ENCODE data around the gene CD68.

CD68 gene

GRCh38 chr17:7582396-7583252 is 3.2 kb downstream of the CD68 start:
- Mint-ChIP-seq H3K4me1 (ENCODE audit: low read depth) (peaks cover 52% of the 10 kb centered on the region), H3K9me3 (no peaks in the 10 kb centered on the region), H3K27ac (peak overlapping the region; percentile 100), H3K36me3 (ENCODE audit: low read depth) (peaks cover 57% of the 10 kb centered on the region), H3K27me3 (ENCODE audit: low read depth) (no peaks in the 10 kb centered on the region), H3K4me3 (peak overlapping the region; percentile 98)
- DNase-seq (ENCODE audit: low spot score) = no peak

GRCh38 chr17:7583253-7584109 is 4.0 kb downstream of the CD68 start, which contains the start of gene MPDU1:
MPDU1 (plus strand) TSS chr17:7583852; CDS start chr17:7583863, 11 bp downstream.
- H3K36me3 Mint-ChIP-seq (ENCODE audit: low read depth) = peaks cover 50% of the 10 kb centered on the region
- H3K4me3 Mint-ChIP-seq = peak within 1 kb of the TSS; percentile 98
- no peaks in the 10 kb centered on the region for H3K9me3 Mint-ChIP-seq
- peak within 1 kb of the TSS; percentile 100 for H3K27ac Mint-ChIP-seq
- peaks cover 44% of the 10 kb centered on the region for H3K4me1 Mint-ChIP-seq (ENCODE audit: low read depth)
- H3K27me3 Mint-ChIP-seq (ENCODE audit: low read depth) = no peaks in the 10 kb centered on the region
- peak; percentile 96 for DNase-seq (ENCODE audit: low spot score)

GRCh38 chr17:7586673-7587419 is 7.4 kb downstream of the CD68 start:
- H3K4me3 Mint-ChIP-seq = no peak overlapping the region

GRCh38 chr17:7587420-7588151 is 8.1 kb downstream of the CD68 start:
- no peak overlapping the region for H3K27ac Mint-ChIP-seq
- DNase-seq (ENCODE audit: low spot score) = no peak
- H3K4me3 Mint-ChIP-seq = no peak overlapping the region

More at GRCh38 chr17:7586673-7587419, 7.4 kb downstream of the CD68 start:
- no peak for DNase-seq (ENCODE audit: low spot score)
- no peaks in the 10 kb centered on the region for H3K9me3 Mint-ChIP-seq
- peaks cover 21% of the 10 kb centered on the region for H3K4me1 Mint-ChIP-seq (ENCODE audit: low read depth)
- H3K36me3 Mint-ChIP-seq (ENCODE audit: low read depth) = peaks cover 37% of the 10 kb centered on the region
- no peaks in the 10 kb centered on the region for H3K27me3 Mint-ChIP-seq (ENCODE audit: low read depth)
- H3K27ac Mint-ChIP-seq = no peak overlapping the region

GRCh38 chr17:7588553-7589203 is 9.2 kb downstream of the CD68 start:
- Mint-ChIP-seq H3K27me3 (ENCODE audit: low read depth) (no peaks in the 10 kb centered on the region), H3K4me1 (ENCODE audit: low read depth) (peaks cover 15% of the 10 kb centered on the region), H3K27ac (no peak overlapping the region), H3K36me3 (ENCODE audit: low read depth) (peaks cover 38% of the 10 kb centered on the region), H3K9me3 (no peaks in the 10 kb centered on the region), H3K4me3 (no peak overlapping the region)
- no peak for DNase-seq (ENCODE audit: low spot score)

More at GRCh38 chr17:7587420-7588151, 8.1 kb downstream of the CD68 start:
- H3K36me3 Mint-ChIP-seq (ENCODE audit: low read depth) = peaks cover 31% of the 10 kb centered on the region
- H3K4me1 Mint-ChIP-seq (ENCODE audit: low read depth) = peaks cover 15% of the 10 kb centered on the region
- H3K27me3 Mint-ChIP-seq (ENCODE audit: low read depth) = no peaks in the 10 kb centered on the region
- H3K9me3 Mint-ChIP-seq = no peaks in the 10 kb centered on the region

GRCh38 chr17:7589204-7589868 is 9.9 kb downstream of the CD68 start:
- DNase-seq (ENCODE audit: low spot score) = peak; percentile 44
- Mint-ChIP-seq H3K27ac (no peak overlapping the region), H3K4me1 (ENCODE audit: low read depth) (peaks cover 14% of the 10 kb centered on the region), H3K9me3 (no peaks in the 10 kb centered on the region), H3K36me3 (ENCODE audit: low read depth) (peaks cover 40% of the 10 kb centered on the region), H3K4me3 (no peak overlapping the region), H3K27me3 (ENCODE audit: low read depth) (no peaks in the 10 kb centered on the region)

- no peak within 1 kb of the TSS for H3K27ac Mint-ChIP-seq
- H3K9me3 Mint-ChIP-seq = no peaks in the 10 kb centered on the region
Observed at GRCh38 chr17:7589891-7590691, 10.7 kb downstream of the CD68 start, which contains the start of gene SOX15. SOX15 (minus strand) TSS chr17:7590094; CDS start chr17:7589676, 418 bp downstream.

GRCh38 chr17:7590743-7591142 is 11.3 kb downstream of the CD68 start:
- no peak for DNase-seq (ENCODE audit: low spot score)
- no peaks in the 10 kb centered on the region for H3K9me3 Mint-ChIP-seq
- H3K27ac Mint-ChIP-seq = no peak overlapping the region
- peaks cover 4% of the 10 kb centered on the region for H3K4me1 Mint-ChIP-seq (ENCODE audit: low read depth)
- H3K36me3 Mint-ChIP-seq (ENCODE audit: low read depth) = peaks cover 42% of the 10 kb centered on the region
- no peaks in the 10 kb centered on the region for H3K27me3 Mint-ChIP-seq (ENCODE audit: low read depth)
- H3K4me3 Mint-ChIP-seq = no peak overlapping the region

More at GRCh38 chr17:7589891-7590691, 10.7 kb downstream of the CD68 start, which contains the start of gene SOX15:
- no peak within 1 kb of the TSS for H3K4me3 Mint-ChIP-seq
- peaks cover 39% of the 10 kb centered on the region for H3K36me3 Mint-ChIP-seq (ENCODE audit: low read depth)
- H3K27me3 Mint-ChIP-seq (ENCODE audit: low read depth) = no peaks in the 10 kb centered on the region
- no peak for DNase-seq (ENCODE audit: low spot score)
- peaks cover 6% of the 10 kb centered on the region for H3K4me1 Mint-ChIP-seq (ENCODE audit: low read depth)

GRCh38 chr17:7591596-7591995 is 12.2 kb downstream of the CD68 start:
- no peaks in the 10 kb centered on the region for H3K27me3 Mint-ChIP-seq (ENCODE audit: low read depth)
- H3K36me3 Mint-ChIP-seq (ENCODE audit: low read depth) = peaks cover 44% of the 10 kb centered on the region
- no peaks in the 10 kb centered on the region for H3K9me3 Mint-ChIP-seq
- DNase-seq (ENCODE audit: low spot score) = no peak
- H3K4me1 Mint-ChIP-seq (ENCODE audit: low read depth) = peaks cover 2% of the 10 kb centered on the region
- H3K27ac Mint-ChIP-seq = no peak overlapping the region
- no peak overlapping the region for H3K4me3 Mint-ChIP-seq

GRCh38 chr17:7592422-7593021 is 13.1 kb downstream of the CD68 start:
- Mint-ChIP-seq H3K4me1 (ENCODE audit: low read depth) (peaks cover 2% of the 10 kb centered on the region), H3K36me3 (ENCODE audit: low read depth) (peaks cover 43% of the 10 kb centered on the region), H3K4me3 (no peak overlapping the region), H3K9me3 (no peaks in the 10 kb centered on the region), H3K27ac (no peak overlapping the region), H3K27me3 (ENCODE audit: low read depth) (no peaks in the 10 kb centered on the region)
- DNase-seq (ENCODE audit: low spot score) = no peak

GRCh38 chr17:7593296-7593695 is 13.9 kb downstream of the CD68 start:
- H3K4me1 Mint-ChIP-seq (ENCODE audit: low read depth) = peaks cover 2% of the 10 kb centered on the region
- no peak for DNase-seq (ENCODE audit: low spot score)
- no peaks in the 10 kb centered on the region for H3K9me3 Mint-ChIP-seq
- H3K36me3 Mint-ChIP-seq (ENCODE audit: low read depth) = peaks cover 41% of the 10 kb centered on the region
- H3K4me3 Mint-ChIP-seq = no peak overlapping the region
- H3K27me3 Mint-ChIP-seq (ENCODE audit: low read depth) = no peaks in the 10 kb centered on the region
- no peak overlapping the region for H3K27ac Mint-ChIP-seq
